IMR-90 (cell line): ENCODE measurements around the gene ROBO4.

Experiments used
- BHLHE40 ChIP-seq: fragments of 150-350 bp; IDR thresholded peaks from 2 replicates; pipeline ENCODE4 v1.6.1; 2016; ENCODE audit warnings: mild to moderate bottlenecking, low read depth, low read length
- CEBPB ChIP-seq: IDR thresholded peaks from 2 replicates; pipeline ENCODE4 v1.6.1; 2012; ENCODE audit warnings: low read depth, low read length, improper control_type of control experiment
- CHD1 ChIP-seq: IDR thresholded peaks from 2 replicates; pipeline ENCODE4 v1.6.1; 2012; ENCODE audit warnings: low read depth, low read length, improper control_type of control experiment
- CTCF ChIP-seq: conservative IDR thresholded peaks from 2 replicates; pipeline ENCODE4 v1.5.1; 2012; ENCODE audit warnings: mild to moderate bottlenecking, low read depth, low read length, improper control_type of control experiment
- FOS ChIP-seq: fragments of 150-350 bp; IDR thresholded peaks from 2 replicates; pipeline ENCODE4 v1.6.1; 2016; ENCODE audit warnings: low read depth, low read length
- MAZ ChIP-seq: IDR thresholded peaks from 2 replicates; pipeline ENCODE4 v1.6.1; 2012; ENCODE audit warnings: low read depth, mild to moderate bottlenecking, low read length, improper control_type of control experiment, moderate library complexity, borderline replicate concordance
- MXI1 ChIP-seq: IDR thresholded peaks from 2 replicates; pipeline ENCODE4 v1.6.1; 2012; ENCODE audit warnings: low read depth, mild to moderate bottlenecking, low read length, moderate library complexity, borderline replicate concordance
- POLR2A ChIP-seq: IDR thresholded peaks from 2 replicates; pipeline ENCODE4 v1.6.1; 2012; ENCODE audit warnings: mild to moderate bottlenecking, low read depth, low read length
- RAD21 ChIP-seq: IDR thresholded peaks from 2 replicates; pipeline ENCODE4 v1.6.1; 2012; ENCODE audit warnings: low read length, improper control_type of control experiment
- RCOR1 ChIP-seq: IDR thresholded peaks from 2 replicates; pipeline ENCODE4 v1.6.1; 2012; ENCODE audit warnings: mild to moderate bottlenecking, low read length, improper control_type of control experiment; ENCODE audit not compliant: insufficient replicate concordance
- RFX5 ChIP-seq: IDR thresholded peaks from 2 replicates; pipeline ENCODE4 v1.8.0; 2012; ENCODE audit warnings: low read depth, mild to moderate bottlenecking, low read length, moderate library complexity
- SMC3 ChIP-seq: fragments of 150-350 bp; IDR thresholded peaks from 2 replicates; pipeline ENCODE4 v1.6.1; 2016; ENCODE audit warnings: low read depth, mild to moderate bottlenecking, antibody characterized with exemption, low read length, moderate library complexity
- USF2 ChIP-seq: fragments of 150-350 bp; IDR thresholded peaks from 2 replicates; pipeline ENCODE4 v1.6.1; 2017; ENCODE audit warnings: mild to moderate bottlenecking, antibody characterized with exemption, low read length, low read depth

- TF ChIP-seq RAD21 = no peak
- TF ChIP-seq CTCF = no peak
- TF ChIP-seq POLR2A = no peak
- no peak for TF ChIP-seq CEBPB
- no peak for TF ChIP-seq BHLHE40
- no peak for TF ChIP-seq MAZ
- TF ChIP-seq MXI1 = no peak
- TF ChIP-seq SMC3 = no peak
- no peak for TF ChIP-seq FOS
- TF ChIP-seq USF2 = no peak
- no peak for TF ChIP-seq RFX5
- TF ChIP-seq RCOR1 = no peak
- no peak for TF ChIP-seq CHD1
These were observed 19.5 kb downstream of the ROBO4 start for GRCh38 chr11:124877910-124878758.
